GM18508 (cell line): ENCODE measurements around the gene LCOR.

Source experiments
- ATAC-seq: cut with Tn5 transposase; IDR thresholded peaks from one replicate; pipeline ENCODE4 v1.9.1; 2021; ENCODE audit warnings: moderate number of reproducible peaks; ENCODE audit not compliant: insufficient read depth, unreplicated experiment

Gene LCOR

DNA sequence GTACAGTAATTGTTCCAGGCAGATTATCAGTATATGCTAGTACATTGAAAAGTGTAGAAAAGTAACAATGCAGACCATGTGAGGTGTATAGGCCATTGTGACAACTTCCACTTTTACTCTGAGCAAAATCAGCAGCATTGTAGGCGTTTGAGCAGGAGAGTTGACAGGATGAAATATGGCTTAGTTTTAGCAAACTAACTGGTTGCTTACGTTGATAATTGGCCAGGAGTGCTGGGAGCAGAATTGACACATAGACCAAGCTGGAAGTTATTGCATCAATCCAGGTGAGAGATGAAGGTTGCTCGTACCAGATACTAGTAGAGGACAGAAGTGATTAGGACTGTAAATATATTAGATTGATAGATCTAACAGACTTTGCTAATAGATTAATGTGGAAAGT, 46.0 kb downstream of the LCOR start:
- no peak for ATAC-seq

DNA sequence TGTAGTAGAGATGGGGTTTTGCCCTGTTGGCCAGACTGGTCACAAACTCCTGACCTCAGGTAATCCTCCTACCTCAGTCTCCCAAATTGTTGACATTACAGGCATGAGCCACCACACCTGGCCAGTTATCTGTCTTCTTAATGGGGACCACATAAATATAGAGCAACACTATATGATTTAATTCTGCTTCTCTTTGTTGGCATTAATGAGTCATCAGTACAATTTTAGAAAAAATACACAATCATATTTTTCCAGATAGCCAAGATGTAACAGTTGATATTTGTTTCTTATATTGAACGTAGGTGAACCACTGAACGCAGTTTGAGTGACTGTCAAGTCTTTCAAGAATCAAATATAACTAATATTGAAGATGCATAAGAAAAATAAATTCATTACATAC, 48.5 kb downstream of the LCOR start:
- ATAC-seq: no peak

DNA sequence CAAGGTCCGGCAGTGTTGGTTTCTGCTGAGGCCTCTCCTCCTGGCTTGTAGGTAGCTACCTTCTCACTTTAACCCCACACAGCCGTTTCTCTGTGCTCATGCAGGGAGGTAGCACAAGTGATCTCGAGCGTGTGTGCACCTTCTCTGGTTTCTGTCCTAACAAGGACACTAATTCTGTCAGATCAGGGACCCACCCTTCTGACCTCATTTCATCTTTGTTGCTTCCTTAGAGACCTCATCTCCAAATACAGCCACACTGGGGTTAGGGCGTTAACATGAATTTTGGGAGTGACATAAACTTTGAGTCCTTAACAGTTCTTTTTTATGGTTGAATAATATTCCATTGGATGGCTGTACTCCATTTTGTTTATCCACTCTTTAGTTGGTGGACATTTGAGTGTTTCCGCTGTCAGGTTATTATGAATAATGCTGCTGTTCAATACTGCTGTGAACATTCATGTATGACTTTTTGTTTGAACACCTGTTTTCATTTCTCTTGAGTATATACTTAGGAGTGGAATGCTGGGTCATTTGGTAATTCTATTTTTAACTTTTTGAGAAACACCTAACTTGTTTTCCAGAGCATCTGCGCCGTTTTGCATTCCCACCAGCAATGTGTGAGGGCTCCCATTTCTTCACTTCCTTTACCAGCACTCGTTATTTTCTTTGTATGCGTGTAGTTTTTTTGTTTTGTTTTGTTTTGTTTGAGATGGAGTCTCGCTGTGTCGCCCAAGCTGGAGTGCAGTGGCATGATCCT, 57.5 kb downstream of the LCOR start:
- no peak for ATAC-seq

GRCh38 chr10:96890172-96890513, 58.0 kb downstream of the LCOR start:
- ATAC-seq: no peak

DNA sequence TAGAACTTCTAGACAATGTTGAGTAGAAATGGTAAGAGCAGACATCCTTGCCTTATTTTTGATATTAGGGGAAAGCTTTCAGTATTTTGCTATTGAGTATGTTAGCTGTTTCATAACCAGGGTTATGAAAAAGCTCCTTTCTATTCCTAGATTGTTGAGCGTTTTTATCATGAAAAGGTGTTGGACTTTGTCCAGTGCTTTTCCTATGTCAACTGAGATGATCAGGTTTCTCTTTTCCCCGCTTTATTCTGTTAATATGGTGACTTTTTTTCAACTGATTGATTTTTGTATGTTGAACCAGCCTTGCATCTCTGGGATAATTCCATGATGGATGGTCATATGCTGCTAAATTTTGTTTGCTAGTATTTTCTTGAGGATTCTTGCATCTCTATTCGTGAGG, 58.5 kb downstream of the LCOR start:
- no peak for ATAC-seq

- no peak for ATAC-seq
Measured at GRCh38 chr10:96891840-96892239, 59.7 kb downstream of the LCOR start.

GRCh38 chr10:96895662-96896424, 63.7 kb downstream of the LCOR start:
- no peak for ATAC-seq

GRCh38 chr10:96896884-96897589, 64.9 kb downstream of the LCOR start:
- ATAC-seq: no peak

- no peak for ATAC-seq
Measured at GRCh38 chr10:96902117-96902516, 70.0 kb downstream of the LCOR start.

GRCh38 chr10:96902731-96903358, 70.7 kb downstream of the LCOR start:
- no peak for ATAC-seq

DNA sequence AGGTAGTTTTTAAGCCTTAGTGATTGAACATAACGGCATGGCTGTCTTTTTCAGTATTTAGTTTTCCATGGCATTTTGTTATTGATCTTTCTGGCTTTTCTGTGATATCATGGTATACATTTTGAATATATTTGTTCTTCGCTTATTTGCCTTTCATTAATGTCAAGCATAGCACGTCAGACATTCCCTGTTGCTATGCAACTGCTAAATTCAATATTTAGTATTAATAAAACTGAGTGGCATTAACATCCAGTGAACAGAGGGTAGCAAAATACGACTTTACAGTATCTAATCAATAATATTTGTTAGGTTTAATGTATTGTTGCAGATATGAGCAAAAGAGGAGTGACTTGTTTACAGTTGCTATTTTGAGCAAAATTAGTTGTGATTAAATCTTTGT, 72.5 kb downstream of the LCOR start:
- ATAC-seq: no peak

DNA sequence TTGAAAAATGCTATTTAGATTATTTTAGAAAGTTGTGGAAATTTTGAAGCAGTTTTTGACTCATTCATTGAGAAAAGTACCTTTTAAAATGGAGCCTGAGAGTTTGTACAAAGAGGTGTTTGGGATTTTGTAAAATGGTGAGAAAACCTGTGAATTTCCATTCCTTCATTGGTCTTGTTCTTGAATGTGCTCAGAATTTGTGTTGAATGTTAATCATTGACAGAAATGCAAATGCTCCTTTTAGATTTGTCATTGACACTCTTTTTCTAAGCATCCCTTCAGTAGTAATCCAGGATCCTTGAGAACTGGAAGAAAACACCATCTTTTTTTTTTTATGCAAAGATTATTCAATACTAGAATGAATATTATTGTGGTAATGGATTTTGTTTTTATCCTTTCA, 74.8 kb downstream of the LCOR start:
- ATAC-seq: no peak

DNA sequence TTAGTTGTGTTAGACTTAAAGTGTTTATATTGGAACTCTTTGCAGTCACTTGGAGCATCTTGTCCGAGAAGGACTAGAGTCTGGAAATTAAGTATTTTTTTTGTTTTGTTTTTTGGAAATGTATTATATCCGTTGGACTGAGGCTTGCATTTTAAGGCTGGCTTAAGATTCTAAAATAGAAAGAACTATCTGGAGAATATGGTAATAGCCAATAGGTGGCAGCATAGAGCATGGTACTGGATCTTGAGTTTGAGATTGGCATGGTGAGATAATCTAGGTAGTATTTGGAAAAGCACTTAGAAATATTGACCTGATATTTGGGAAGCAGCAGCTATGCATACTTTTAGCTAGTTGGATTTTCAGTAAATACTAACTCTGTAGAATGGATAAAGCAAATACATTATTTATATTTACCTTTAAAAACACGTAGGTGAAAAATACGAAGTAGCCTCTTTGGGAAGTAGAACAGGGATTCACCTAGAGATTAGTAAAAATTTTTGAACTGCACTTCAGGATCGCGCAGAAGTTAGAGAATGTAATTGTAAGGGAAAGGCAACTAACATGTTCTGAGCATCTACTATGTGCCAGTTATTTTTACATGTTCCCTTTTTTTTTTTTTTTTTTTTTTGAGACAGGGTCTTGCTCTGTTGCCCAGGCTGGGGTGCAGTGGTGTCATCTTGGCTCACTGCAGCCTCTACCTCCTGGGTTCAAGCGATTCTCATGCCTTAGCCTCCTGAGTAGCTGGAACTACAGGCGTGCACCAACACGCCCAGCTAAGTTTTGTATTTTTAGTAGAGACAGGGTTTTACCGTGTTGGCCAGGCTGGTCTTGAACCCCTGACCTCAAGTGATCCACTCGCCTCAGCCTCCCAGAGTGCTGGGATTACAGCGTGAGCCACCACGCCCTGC, 78.6 kb downstream of the LCOR start:
- no peak for ATAC-seq

DNA sequence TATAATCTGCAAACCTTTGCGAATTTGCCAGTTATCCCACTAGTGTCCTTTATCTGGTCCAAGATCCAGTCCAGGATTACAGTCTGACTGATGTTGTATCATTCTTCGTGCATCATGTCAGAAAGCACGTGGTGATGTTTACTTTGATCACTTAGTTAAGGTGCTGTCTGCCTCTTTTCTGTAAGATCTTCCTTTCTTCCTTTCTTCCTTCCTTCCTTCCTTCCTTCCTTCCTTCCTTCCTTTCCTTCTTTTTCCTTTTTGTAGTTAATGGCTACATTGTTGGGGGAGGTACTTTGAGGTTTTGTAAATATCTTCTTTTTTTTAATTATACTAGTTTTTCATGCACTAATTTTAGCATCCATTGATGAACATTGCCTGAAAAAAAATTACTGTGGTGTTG, 80.3 kb downstream of the LCOR start:
- no peak for ATAC-seq

- no peak for ATAC-seq
Measured at GRCh38 chr10:96913906-96914305, 81.8 kb downstream of the LCOR start.

DNA sequence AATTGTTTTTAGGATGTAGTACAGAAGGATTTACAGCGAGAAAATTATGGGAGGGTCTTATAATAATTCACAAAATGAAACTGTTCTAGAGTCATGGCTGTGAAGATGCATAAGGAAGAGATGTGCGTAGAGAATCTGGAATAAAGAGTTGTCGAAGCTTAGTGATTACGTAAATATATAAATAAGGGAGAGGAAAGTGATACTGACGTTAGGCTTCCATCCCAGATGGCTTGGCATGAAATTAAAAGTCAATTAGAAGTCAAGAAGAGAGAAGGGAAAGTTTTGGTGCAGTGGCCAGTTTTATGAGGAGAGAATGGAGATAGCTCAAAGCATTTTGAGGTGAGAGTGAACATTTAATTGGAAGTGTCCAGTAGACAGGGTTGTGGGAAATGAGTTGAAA, 85.5 kb downstream of the LCOR start:
- no peak for ATAC-seq

DNA sequence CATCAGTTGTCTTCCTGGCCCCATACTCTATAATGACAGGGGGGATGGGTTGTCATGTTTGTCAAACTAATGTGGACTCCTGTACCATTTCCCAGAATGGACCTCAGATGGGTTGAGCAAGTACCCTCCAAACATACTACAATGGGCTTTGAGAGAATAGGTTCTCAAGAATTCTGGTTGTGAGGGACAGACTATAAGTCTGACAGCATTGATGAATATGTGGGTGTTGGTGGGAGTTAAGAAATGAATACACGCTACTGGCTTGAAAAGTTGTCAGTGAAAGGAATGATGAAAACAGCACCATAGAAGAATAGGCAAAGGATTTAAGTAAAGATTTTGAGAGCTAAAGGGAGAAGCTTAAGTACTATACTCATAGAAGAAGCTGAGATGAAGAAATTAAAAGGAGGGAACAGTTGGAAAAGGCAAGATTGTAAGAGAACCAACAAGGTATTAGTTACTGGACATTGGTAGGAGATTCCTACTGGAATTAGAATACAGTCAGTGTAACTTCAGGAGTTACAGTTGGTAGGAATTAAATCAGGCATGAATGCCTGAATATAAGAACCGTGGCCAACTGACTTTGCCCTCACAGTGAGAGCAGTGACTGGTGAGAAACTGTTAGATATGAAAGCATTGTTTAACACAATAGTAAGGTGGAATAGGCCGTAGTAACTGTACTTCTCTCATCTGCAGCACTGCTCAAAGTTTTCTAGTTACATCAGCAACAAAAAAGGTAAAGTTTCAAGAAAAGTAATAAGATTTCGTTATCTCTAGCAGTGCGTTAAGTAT, 86.3 kb downstream of the LCOR start:
- no peak for ATAC-seq

DNA sequence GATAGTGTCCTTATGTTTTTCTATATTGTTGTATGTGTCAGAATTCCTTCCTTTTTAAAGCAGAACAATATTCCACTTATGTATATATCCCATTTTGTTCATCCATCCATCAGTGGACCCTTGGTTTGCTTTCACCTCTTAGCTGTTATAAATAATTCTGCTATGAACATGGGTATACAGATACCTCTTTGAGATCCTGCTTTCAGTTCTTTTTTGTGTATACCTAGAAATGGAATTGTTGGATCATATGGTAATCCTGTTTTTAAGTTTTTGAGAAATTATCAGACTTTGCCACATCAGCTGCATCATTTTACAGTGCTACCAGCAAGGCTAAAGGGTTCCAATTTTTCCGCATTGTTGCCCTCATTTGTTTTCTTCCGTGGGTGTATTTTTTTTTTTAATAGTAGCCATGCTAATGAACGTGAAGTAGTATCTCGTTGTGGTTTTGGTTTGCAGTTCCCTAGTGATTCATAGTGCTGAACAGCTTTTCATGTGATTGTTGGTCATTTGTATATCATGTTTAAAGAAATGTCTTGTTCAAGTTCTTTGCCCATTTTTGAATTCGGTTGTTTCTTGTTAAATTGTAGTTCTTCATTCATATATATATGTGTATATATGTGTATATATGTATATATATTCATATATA, 87.8 kb downstream of the LCOR start:
- ATAC-seq: no peak

GRCh38 chr10:96921655-96922054, 89.6 kb downstream of the LCOR start:
- ATAC-seq: no peak
